A204.1 (cell line): ENCODE data around the gene MAP6.

Experiments
- FAIRE-seq: peaks from 2 replicates; lab custom pipeline; 2012; peaks lifted over from hg19 to GRCh38; lab: Jason Lieb, UNC

The MAP6 gene

GRCh38 chr11:75566763-75567279 lies 102.0 kb downstream of the MAP6 start:
- FAIRE-seq: no peak

GRCh38 chr11:75565916-75566762 lies 102.7 kb downstream of the MAP6 start:
- no peak for FAIRE-seq

- FAIRE-seq: no peak
Measured at GRCh38 chr11:75565221-75565814, 103.5 kb downstream of the MAP6 start.

GRCh38 chr11:75563978-75564552 lies 104.8 kb downstream of the MAP6 start:
- FAIRE-seq: no peak

GRCh38 chr11:75563501-75563977 lies 105.3 kb downstream of the MAP6 start:
- no peak for FAIRE-seq

- no peak for FAIRE-seq
Measured at GRCh38 chr11:75562836-75563484, 105.9 kb downstream of the MAP6 start.

- peak; percentile 9 for FAIRE-seq
Measured at GRCh38 chr11:75562048-75562835, 106.6 kb downstream of the MAP6 start, which contains the start of gene SERPINH1. TSS of gene SERPINH1 (plus strand) at chr11:75562253. CDS start at chr11:75566350, 4,097 bp downstream.

GRCh38 chr11:75561426-75562047 lies 107.3 kb downstream of the MAP6 start:
- FAIRE-seq: no peak

- FAIRE-seq: no peak
Measured at GRCh38 chr11:75560644-75561043, 108.2 kb downstream of the MAP6 start.

GRCh38 chr11:75558939-75559843 lies 109.6 kb downstream of the MAP6 start:
- FAIRE-seq: no peak

GRCh38 chr11:75557666-75558494 lies 111.0 kb downstream of the MAP6 start:
- no peak for FAIRE-seq

- FAIRE-seq: no peak
Measured at GRCh38 chr11:75556275-75556674, 112.6 kb downstream of the MAP6 start.

GRCh38 chr11:75555079-75555811 lies 113.6 kb downstream of the MAP6 start:
- FAIRE-seq: no peak

- no peak for FAIRE-seq
Measured at GRCh38 chr11:75554258-75555022, 114.4 kb downstream of the MAP6 start.

- no peak for FAIRE-seq
Measured at GRCh38 chr11:75553889-75554257, 115.0 kb downstream of the MAP6 start.

GRCh38 chr11:75553182-75553581 lies 115.7 kb downstream of the MAP6 start:
- no peak for FAIRE-seq

- no peak for FAIRE-seq
Measured at GRCh38 chr11:75549370-75549958, 119.4 kb downstream of the MAP6 start.
